Stomach (tissue), 4 donors: ENCODE results near the gene VPS41.

Experiments used
- POLR2A ChIP-seq, 4 donors: fragments of 450-650 bp; IDR thresholded peaks; one replicate each; pipeline ENCODE4 v1.6.1; 2016; ENCODE audit warnings: antibody characterized with exemption in 4 of 4, control low read depth in 2 of 4, mild to moderate bottlenecking in 1 of 4, moderate library complexity in 1 of 4
- POLR2AphosphoS5 ChIP-seq, 3 donors: sonication (generic); formaldehyde crosslinking; IDR thresholded peaks; one replicate each; pipeline ENCODE4 v1.6.1; 2016; ENCODE audit warnings: antibody characterized with exemption in 3 of 3
- TF ChIP-seq, protein P1 (sequence below), 7 experiments: fragments of 450-650 bp in 4 of 7; fragments of 200-600 bp in 3 of 7; sonication (generic) in 3 of 7; IDR thresholded peaks; one replicate each; pipeline ENCODE4 v1.5.1; 2016 to 2019; ENCODE audit warnings: antibody characterized with exemption in 7 of 7, control low read depth in 2 of 7, mild to moderate bottlenecking in 1 of 7

DNA sequence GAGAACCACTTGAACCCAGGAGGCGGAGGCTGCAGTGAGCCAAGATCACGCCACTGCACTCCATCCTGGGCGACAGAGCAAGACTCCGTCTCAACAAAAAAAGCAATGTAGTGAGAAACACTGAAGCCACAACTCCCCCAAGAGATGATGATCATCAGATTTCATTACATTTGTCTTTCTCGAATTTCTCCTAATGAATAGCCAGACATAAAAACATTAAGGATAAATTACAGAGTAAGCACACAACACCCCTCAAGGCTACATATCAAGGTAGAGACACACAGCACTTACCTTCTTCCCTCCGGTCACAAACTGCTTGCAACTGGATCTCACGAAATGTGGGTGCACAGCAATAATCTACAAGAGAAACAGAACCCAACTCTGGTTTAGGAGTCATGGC, 91.5 kb downstream of the VPS41 start:
- no peak for TF ChIP-seq POLR2A (IDR thresholded peaks at IDR 0.05)
- TF ChIP-seq POLR2AphosphoS5 (IDR thresholded peaks at IDR 0.05), result no peak
- TF ChIP-seq, protein P1, sequence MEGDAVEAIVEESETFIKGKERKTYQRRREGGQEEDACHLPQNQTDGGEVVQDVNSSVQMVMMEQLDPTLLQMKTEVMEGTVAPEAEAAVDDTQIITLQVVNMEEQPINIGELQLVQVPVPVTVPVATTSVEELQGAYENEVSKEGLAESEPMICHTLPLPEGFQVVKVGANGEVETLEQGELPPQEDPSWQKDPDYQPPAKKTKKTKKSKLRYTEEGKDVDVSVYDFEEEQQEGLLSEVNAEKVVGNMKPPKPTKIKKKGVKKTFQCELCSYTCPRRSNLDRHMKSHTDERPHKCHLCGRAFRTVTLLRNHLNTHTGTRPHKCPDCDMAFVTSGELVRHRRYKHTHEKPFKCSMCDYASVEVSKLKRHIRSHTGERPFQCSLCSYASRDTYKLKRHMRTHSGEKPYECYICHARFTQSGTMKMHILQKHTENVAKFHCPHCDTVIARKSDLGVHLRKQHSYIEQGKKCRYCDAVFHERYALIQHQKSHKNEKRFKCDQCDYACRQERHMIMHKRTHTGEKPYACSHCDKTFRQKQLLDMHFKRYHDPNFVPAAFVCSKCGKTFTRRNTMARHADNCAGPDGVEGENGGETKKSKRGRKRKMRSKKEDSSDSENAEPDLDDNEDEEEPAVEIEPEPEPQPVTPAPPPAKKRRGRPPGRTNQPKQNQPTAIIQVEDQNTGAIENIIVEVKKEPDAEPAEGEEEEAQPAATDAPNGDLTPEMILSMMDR (IDR thresholded peaks at IDR 0.05), result no peak
